BJ (cell line): ENCODE measurements around the gene RECK. TPM values are rescaled to one million over a fixed set of nuclear protein-coding genes. Genes with fewer than 3 reads are reported as not detected.
"Not testable (repeated sequence)": the region's sequence is repeated elsewhere in the genome, so short reads cannot be mapped to it uniquely, and the experiment has no call there.

Experiments used
- CTCF ChIA-PET: fragments of 350-600 bp; formaldehyde crosslinking; extraction: SDS; loops from one replicate; lab custom pipeline; 2021; ENCODE audit warnings: antibody characterized with exemption, inconsistent platforms; lab: Yijun Ruan, JAX
- POLR2A ChIA-PET: fragments of 300-600 bp; sonication (Branson Sonifier 250); formaldehyde crosslinking; extraction: SDS; loops from one replicate; lab custom pipeline; 2021; ENCODE audit warnings: antibody characterized with exemption; lab: Charles Lee
- DNase-seq: peaks from one replicate; pipeline ENCODE4 v3.0.0-alpha.2; 2011; ENCODE audit warnings: low read depth
- H3K27me3 ChIP-seq: 2 replicates; pipeline ENCODE4 v1.6.0; 2011; ENCODE audit warnings: low read length; ENCODE audit not compliant: control insufficient read depth, insufficient read depth
- H3K36me3 ChIP-seq: 2 replicates; pipeline ENCODE4 v1.5.1; 2011; ENCODE audit warnings: low read length; ENCODE audit not compliant: control insufficient read depth, insufficient read depth
- H3K4me3 ChIP-seq: 2 replicates; pipeline ENCODE4 v1.5.1; 2011; ENCODE audit warnings: low read depth, mild to moderate bottlenecking, control low read depth, low read length
- CTCF ChIP-seq: IDR thresholded peaks from 2 replicates; pipeline ENCODE4 v1.5.1; 2011; ENCODE audit warnings: low read depth, mild to moderate bottlenecking, control low read depth, inconsistent platforms, low read length, moderate library complexity; ENCODE audit not compliant: insufficient read depth
- polyA plus RNA-seq: library from polyadenylated mRNA; depleted of rRNA; stranded (reverse); fragments of >200 nt; gene quantifications from 2 replicates; pipeline ENCODE4 v1.2.3, GENCODE V29; 2011

RECK gene
- polyA plus RNA-seq, 1 experiment, result 59.8 TPM

GRCh38 chr9:36078051-36078450, 41.3 kb downstream of the RECK start:
- ChIA-PET CTCF (no interaction called here), POLR2A (no interaction called here)
- no peak for DNase-seq
- Histone ChIP-seq H3K27me3 (no peaks in the 10 kb centered on the region), H3K36me3 (peaks cover 8% of the 10 kb centered on the region), H3K4me3 (no peak overlapping the region)
- TF ChIP-seq CTCF, result no peak

- Histone ChIP-seq H3K36me3 (peaks cover 15% of the 10 kb centered on the region), H3K4me3 (no peak overlapping the region), H3K27me3 (no peaks in the 10 kb centered on the region)
- CTCF ChIA-PET, result interaction anchor here (1.0 to 1.9 kb wide), 2 partner anchors 9 to 72 kb away, joined by 3 to 5 read pairs; no protein-coding TSS in a partner anchor
- POLR2A ChIA-PET, result interaction anchor here (0.6 kb wide), 1 partner anchor 57 kb away, joined by 5 read pairs; no protein-coding TSS in a partner anchor
- TF ChIP-seq CTCF, result no peak
- DNase-seq, result no peak
Observed at GRCh38 chr9:36080519-36080918, 43.8 kb downstream of the RECK start.

GRCh38 chr9:36082931-36083330, 46.2 kb downstream of the RECK start:
- no peak for TF ChIP-seq CTCF
- no peak for DNase-seq
- no peak overlapping the region for H3K4me3 ChIP-seq
- ChIA-PET POLR2A (no interaction called here), CTCF (no interaction called here)
- H3K36me3 ChIP-seq, result peaks cover 22% of the 10 kb centered on the region
- no peaks in the 10 kb centered on the region for H3K27me3 ChIP-seq

- TF ChIP-seq CTCF, result no peak
- DNase-seq, result no peak
- H3K4me3 ChIP-seq, result no peak overlapping the region
- POLR2A ChIA-PET, result no interaction called here
- no peaks in the 10 kb centered on the region for H3K27me3 ChIP-seq
- H3K36me3 ChIP-seq, result peaks cover 19% of the 10 kb centered on the region
- CTCF ChIA-PET, result interaction anchor here (0.6 kb wide), 1 partner anchor 30 kb away, joined by 4 read pairs; no protein-coding TSS in a partner anchor
Observed at GRCh38 chr9:36086442-36086841, 49.7 kb downstream of the RECK start.

GRCh38 chr9:36087054-36087453, 50.3 kb downstream of the RECK start:
- CTCF ChIA-PET, result interaction anchor here (0.6 to 0.9 kb wide), 2 partner anchors 23 to 31 kb away, joined by 3 to 4 read pairs; no protein-coding TSS in a partner anchor
- DNase-seq, POLR2A ChIA-PET, H3K27me3 ChIP-seq, H3K4me3 ChIP-seq: not testable (repeated sequence)
- H3K36me3 ChIP-seq, result peaks cover 18% of the 10 kb centered on the region

- CTCF ChIA-PET, result interaction anchor here (0.9 kb wide), 1 partner anchor 24 kb away, joined by 3 read pairs; no protein-coding TSS in a partner anchor
- POLR2A ChIA-PET, result no interaction called here
- no peak for TF ChIP-seq CTCF
- H3K27me3 ChIP-seq, result no peaks in the 10 kb centered on the region
- no peak for DNase-seq
- H3K36me3 ChIP-seq, result peaks cover 15% of the 10 kb centered on the region
- no peak overlapping the region for H3K4me3 ChIP-seq
Observed at GRCh38 chr9:36088020-36088419, 51.3 kb downstream of the RECK start.
